ENCODE results near the gene FBXO27. TPM values are rescaled to one million over a fixed set of nuclear protein-coding genes. Genes with fewer than 3 reads are reported as not detected.

FBXO27 gene
- total RNA-seq, 1 experiment from 2014 or later = 18.9 TPM

DNA sequence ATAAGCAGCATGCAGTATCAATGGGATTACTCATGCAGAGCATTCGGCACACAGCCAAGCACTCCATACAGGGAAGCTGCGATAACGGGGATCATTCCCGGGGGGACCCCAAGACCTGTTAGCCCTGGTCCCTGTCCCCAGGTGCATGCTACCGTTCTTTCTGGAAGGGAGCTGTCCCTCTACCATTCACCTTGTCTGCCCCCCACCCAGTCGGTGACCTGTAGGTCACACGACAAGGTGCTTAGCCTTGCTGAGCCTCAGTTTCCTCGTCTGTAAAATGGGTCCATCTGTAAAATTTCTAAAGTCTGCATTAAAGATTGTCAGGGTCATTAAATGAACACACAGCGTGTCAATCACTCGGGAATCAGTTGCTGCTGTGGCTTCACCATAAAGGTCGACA is 45.0 kb upstream of the FBXO27 start (continued):
- TF ChIP-seq, protein P1, sequence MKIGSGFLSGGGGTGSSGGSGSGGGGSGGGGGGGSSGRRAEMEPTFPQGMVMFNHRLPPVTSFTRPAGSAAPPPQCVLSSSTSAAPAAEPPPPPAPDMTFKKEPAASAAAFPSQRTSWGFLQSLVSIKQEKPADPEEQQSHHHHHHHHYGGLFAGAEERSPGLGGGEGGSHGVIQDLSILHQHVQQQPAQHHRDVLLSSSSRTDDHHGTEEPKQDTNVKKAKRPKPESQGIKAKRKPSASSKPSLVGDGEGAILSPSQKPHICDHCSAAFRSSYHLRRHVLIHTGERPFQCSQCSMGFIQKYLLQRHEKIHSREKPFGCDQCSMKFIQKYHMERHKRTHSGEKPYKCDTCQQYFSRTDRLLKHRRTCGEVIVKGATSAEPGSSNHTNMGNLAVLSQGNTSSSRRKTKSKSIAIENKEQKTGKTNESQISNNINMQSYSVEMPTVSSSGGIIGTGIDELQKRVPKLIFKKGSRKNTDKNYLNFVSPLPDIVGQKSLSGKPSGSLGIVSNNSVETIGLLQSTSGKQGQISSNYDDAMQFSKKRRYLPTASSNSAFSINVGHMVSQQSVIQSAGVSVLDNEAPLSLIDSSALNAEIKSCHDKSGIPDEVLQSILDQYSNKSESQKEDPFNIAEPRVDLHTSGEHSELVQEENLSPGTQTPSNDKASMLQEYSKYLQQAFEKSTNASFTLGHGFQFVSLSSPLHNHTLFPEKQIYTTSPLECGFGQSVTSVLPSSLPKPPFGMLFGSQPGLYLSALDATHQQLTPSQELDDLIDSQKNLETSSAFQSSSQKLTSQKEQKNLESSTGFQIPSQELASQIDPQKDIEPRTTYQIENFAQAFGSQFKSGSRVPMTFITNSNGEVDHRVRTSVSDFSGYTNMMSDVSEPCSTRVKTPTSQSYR (CRISPR knock-in tag; IDR thresholded peaks at IDR 0.05) = no peak
- TF ChIP-seq, protein P2, sequence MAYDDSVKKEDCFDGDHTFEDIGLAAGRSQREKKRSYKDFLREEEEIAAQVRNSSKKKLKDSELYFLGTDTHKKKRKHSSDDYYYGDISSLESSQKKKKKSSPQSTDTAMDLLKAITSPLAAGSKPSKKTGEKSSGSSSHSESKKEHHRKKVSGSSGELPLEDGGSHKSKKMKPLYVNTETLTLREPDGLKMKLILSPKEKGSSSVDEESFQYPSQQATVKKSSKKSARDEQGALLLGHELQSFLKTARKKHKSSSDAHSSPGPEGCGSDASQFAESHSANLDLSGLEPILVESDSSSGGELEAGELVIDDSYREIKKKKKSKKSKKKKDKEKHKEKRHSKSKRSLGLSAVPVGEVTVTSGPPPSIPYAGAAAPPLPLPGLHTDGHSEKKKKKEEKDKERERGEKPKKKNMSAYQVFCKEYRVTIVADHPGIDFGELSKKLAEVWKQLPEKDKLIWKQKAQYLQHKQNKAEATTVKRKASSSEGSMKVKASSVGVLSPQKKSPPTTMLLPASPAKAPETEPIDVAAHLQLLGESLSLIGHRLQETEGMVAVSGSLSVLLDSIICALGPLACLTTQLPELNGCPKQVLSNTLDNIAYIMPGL (CRISPR knock-in tag; IDR thresholded peaks at IDR 0.05) = no peak
- TF ChIP-seq, protein P3, sequence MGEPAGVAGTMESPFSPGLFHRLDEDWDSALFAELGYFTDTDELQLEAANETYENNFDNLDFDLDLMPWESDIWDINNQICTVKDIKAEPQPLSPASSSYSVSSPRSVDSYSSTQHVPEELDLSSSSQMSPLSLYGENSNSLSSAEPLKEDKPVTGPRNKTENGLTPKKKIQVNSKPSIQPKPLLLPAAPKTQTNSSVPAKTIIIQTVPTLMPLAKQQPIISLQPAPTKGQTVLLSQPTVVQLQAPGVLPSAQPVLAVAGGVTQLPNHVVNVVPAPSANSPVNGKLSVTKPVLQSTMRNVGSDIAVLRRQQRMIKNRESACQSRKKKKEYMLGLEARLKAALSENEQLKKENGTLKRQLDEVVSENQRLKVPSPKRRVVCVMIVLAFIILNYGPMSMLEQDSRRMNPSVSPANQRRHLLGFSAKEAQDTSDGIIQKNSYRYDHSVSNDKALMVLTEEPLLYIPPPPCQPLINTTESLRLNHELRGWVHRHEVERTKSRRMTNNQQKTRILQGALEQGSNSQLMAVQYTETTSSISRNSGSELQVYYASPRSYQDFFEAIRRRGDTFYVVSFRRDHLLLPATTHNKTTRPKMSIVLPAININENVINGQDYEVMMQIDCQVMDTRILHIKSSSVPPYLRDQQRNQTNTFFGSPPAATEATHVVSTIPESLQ (CRISPR knock-in tag; IDR thresholded peaks at IDR 0.05) = no peak
- TF ChIP-seq, protein P4, sequence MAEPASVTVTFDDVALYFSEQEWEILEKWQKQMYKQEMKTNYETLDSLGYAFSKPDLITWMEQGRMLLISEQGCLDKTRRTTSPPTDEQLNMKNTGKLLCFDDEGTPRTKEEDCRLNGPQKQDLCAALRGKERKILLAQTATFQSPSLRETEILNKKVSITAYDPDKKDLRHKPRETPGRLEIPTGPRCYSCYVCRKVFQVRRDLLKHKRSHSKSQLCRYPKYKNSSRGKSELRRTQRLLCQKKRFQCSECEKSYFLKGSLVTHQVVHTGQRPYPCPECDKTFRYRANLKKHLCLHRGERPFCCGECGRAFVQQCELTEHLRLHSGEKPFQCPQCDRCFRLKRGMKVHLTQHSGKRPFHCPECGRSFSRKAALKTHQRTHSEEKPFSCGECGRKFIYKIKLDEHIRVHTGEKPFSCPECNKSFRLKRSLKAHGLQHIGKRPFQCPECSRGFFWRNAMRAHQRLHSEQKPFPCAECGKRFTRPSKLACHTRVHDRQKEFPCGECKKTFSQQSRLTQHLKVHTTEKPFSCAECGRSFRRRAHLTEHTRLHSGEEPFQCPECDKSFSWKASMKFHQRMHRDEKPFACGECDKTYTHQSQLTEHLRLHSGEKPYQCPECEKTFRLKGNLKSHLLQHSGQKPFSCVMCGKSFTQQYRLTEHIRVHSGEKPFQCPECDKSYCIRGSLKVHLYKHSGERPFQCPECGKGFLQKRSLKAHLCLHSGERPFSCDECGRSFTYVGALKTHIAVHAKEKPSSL (CRISPR knock-in tag; conservative IDR thresholded peaks at IDR 0.05) = no peak

DNA sequence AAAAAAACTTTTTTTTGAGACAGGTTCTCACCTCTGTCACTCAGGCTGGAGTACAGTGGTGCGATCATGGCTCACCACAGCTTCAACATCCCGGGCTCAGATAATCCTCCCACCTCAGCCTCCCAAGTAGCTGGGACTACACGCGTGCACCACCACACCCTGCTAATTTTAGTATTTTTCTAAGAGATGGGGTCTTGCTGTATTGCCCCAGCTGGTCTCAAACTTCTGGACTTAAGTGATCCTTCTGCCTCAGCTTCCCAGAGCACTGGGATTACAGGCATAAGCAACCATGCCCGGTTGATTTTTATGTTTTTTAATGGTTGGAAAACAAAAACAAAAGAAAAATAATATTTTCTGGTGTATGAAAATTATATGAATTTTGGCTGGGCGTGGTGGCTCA is 42.6 kb upstream of the FBXO27 start:
- no peak for TF ChIP-seq CBFB (CRISPR knock-in tag; IDR thresholded peaks at IDR 0.05; ENCODE audit: low read depth)
- TF ChIP-seq, protein P5, sequence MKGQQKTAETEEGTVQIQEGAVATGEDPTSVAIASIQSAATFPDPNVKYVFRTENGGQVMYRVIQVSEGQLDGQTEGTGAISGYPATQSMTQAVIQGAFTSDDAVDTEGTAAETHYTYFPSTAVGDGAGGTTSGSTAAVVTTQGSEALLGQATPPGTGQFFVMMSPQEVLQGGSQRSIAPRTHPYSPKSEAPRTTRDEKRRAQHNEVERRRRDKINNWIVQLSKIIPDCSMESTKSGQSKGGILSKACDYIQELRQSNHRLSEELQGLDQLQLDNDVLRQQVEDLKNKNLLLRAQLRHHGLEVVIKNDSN (CRISPR knock-in tag; IDR thresholded peaks at IDR 0.05) = no peak
- TF ChIP-seq, protein P6, sequence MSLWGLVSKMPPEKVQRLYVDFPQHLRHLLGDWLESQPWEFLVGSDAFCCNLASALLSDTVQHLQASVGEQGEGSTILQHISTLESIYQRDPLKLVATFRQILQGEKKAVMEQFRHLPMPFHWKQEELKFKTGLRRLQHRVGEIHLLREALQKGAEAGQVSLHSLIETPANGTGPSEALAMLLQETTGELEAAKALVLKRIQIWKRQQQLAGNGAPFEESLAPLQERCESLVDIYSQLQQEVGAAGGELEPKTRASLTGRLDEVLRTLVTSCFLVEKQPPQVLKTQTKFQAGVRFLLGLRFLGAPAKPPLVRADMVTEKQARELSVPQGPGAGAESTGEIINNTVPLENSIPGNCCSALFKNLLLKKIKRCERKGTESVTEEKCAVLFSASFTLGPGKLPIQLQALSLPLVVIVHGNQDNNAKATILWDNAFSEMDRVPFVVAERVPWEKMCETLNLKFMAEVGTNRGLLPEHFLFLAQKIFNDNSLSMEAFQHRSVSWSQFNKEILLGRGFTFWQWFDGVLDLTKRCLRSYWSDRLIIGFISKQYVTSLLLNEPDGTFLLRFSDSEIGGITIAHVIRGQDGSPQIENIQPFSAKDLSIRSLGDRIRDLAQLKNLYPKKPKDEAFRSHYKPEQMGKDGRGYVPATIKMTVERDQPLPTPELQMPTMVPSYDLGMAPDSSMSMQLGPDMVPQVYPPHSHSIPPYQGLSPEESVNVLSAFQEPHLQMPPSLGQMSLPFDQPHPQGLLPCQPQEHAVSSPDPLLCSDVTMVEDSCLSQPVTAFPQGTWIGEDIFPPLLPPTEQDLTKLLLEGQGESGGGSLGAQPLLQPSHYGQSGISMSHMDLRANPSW (CRISPR knock-in tag; conservative IDR thresholded peaks at IDR 0.05; ENCODE audit: low read depth) = no peak
- TF ChIP-seq MXD4 (CRISPR knock-in tag; IDR thresholded peaks at IDR 0.05; ENCODE audit: borderline replicate concordance) = no peak
- TF ChIP-seq, protein P7, sequence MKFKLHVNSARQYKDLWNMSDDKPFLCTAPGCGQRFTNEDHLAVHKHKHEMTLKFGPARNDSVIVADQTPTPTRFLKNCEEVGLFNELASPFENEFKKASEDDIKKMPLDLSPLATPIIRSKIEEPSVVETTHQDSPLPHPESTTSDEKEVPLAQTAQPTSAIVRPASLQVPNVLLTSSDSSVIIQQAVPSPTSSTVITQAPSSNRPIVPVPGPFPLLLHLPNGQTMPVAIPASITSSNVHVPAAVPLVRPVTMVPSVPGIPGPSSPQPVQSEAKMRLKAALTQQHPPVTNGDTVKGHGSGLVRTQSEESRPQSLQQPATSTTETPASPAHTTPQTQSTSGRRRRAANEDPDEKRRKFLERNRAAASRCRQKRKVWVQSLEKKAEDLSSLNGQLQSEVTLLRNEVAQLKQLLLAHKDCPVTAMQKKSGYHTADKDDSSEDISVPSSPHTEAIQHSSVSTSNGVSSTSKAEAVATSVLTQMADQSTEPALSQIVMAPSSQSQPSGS (CRISPR knock-in tag; IDR thresholded peaks at IDR 0.05; ENCODE audit: borderline replicate concordance, low read depth) = no peak
- no peak for TF ChIP-seq HMGA2 (CRISPR knock-in tag; IDR thresholded peaks at IDR 0.05)
- no peak for TF ChIP-seq NFYB (CRISPR knock-in tag; conservative IDR thresholded peaks at IDR 0.05; ENCODE audit: low read depth)
- no peak for TF ChIP-seq CREB1 (CRISPR knock-in tag; IDR thresholded peaks at IDR 0.05)
- no peak for TF ChIP-seq TEAD1 (CRISPR knock-in tag; IDR thresholded peaks at IDR 0.05)
- TF ChIP-seq ZNF232 (CRISPR knock-in tag; IDR thresholded peaks at IDR 0.05) = no peak
- no peak for TF ChIP-seq ETV6 (CRISPR knock-in tag; IDR thresholded peaks at IDR 0.05)
- TF ChIP-seq PRRX2 (CRISPR knock-in tag; IDR thresholded peaks at IDR 0.05) = no peak
- no peak for TF ChIP-seq OVOL2 (CRISPR knock-in tag; IDR thresholded peaks at IDR 0.05; ENCODE audit: borderline replicate concordance)
- no peak for TF ChIP-seq JAZF1 (CRISPR knock-in tag; IDR thresholded peaks at IDR 0.05)
- no peak for TF ChIP-seq GTF2I (CRISPR knock-in tag; conservative IDR thresholded peaks at IDR 0.05)
- no peak for TF ChIP-seq ESRRA (CRISPR knock-in tag; IDR thresholded peaks at IDR 0.05; ENCODE audit: borderline replicate concordance)
- Mint-ChIP-seq H3K27me3 (ENCODE audit: low read depth) (no peaks in the 10 kb centered on the region; the same call in none of the 2 replicates), H3K36me3 (no peaks in the 10 kb centered on the region), H3K4me1 (no peaks in the 10 kb centered on the region), H3K9me3 (no peaks in the 10 kb centered on the region), H3K27ac (no peak overlapping the region), H3K4me3 (no peak overlapping the region)
- POLR2A ChIA-PET = no interaction called here
- ATAC-seq (no peak), DNase-seq (ENCODE audit: low spot score) (no peak)
- CTCF ChIA-PET = interaction anchor here (1.7 kb wide), 1 partner anchor 23 kb away, joined by 6 read pairs; no protein-coding TSS in a partner anchor
